HepG2 (cell line): ENCODE results near the gene SRCAP. TPM values are rescaled to one million over a fixed set of nuclear protein-coding genes. Genes with fewer than 3 reads are reported as not detected.

ENCODE experiments used
- CEBPG ChIP-seq: IDR thresholded peaks from 2 replicates; pipeline ENCODE4 v1.6.1; 2016
- CEBPZ ChIP-seq: IDR thresholded peaks from 2 replicates; pipeline ENCODE4 v1.6.1; 2012; ENCODE audit warnings: low read length, improper control_type of control experiment
- ELF4 ChIP-seq: sonication (generic); formaldehyde crosslinking; IDR thresholded peaks from 2 replicates; pipeline ENCODE4 v1.5.0; 2020; ENCODE audit warnings: missing genetic modification reagents, mild to moderate bottlenecking, moderate library complexity, borderline replicate concordance
- MZF1 ChIP-seq: sonication (generic); formaldehyde crosslinking; IDR thresholded peaks from 2 replicates; pipeline ENCODE4 v1.8.1; 2023; ENCODE audit warnings: mild to moderate bottlenecking, missing genetic modification reagents, borderline replicate concordance
- NR2F6 ChIP-seq, 2 experiments: IDR thresholded peaks; 2 replicates each; pipeline ENCODE4 v1.6.1; 2016; ENCODE audit warnings: antibody characterized with exemption in 1 of 2, mild to moderate bottlenecking in 1 of 2
- POLR2AphosphoS2 ChIP-seq: IDR thresholded peaks from 2 replicates; pipeline ENCODE4 v1.6.1; 2011; ENCODE audit warnings: low read depth, low read length, improper control_type of control experiment
- RBM22 ChIP-seq: fragments of 200-400 bp; formaldehyde crosslinking; optimal IDR thresholded peaks from 2 replicates; pipeline ENCODE3; 2017; ENCODE audit warnings: mild to moderate bottlenecking, low read length, moderate library complexity
- RELA ChIP-seq: sonication (generic); formaldehyde crosslinking; IDR thresholded peaks from 2 replicates; pipeline ENCODE4 v1.4.0; 2020; ENCODE audit warnings: missing genetic modification reagents
- REXO4 ChIP-seq: sonication (generic); formaldehyde crosslinking; IDR thresholded peaks from 2 replicates; pipeline ENCODE4 v1.8.0; 2022; ENCODE audit warnings: missing genetic modification reagents, mild to moderate bottlenecking, borderline replicate concordance
- SAFB2 ChIP-seq: sonication (generic); formaldehyde crosslinking; IDR thresholded peaks from 2 replicates; pipeline ENCODE4 v1.5.1; 2020; ENCODE audit warnings: missing genetic modification reagents, low read depth, mild to moderate bottlenecking, borderline replicate concordance
- STAT5B ChIP-seq: sonication (generic); formaldehyde crosslinking; IDR thresholded peaks from 2 replicates; pipeline ENCODE4 v1.4.0; 2020; ENCODE audit warnings: missing genetic modification reagents
- WIZ ChIP-seq: sonication (generic); formaldehyde crosslinking; IDR thresholded peaks from 2 replicates; pipeline ENCODE4 v1.5.1; 2020; ENCODE audit warnings: mild to moderate bottlenecking, missing genetic modification reagents
- ZBTB10 ChIP-seq: sonication (generic); formaldehyde crosslinking; IDR thresholded peaks from 2 replicates; pipeline ENCODE4 v1.4.0; 2020; ENCODE audit warnings: missing genetic modification reagents, borderline replicate concordance
- ZBTB37 ChIP-seq: sonication (generic); formaldehyde crosslinking; IDR thresholded peaks from 2 replicates; pipeline ENCODE4 v1.4.0; 2020; ENCODE audit warnings: mild to moderate bottlenecking, missing genetic modification reagents
- ZEB1 ChIP-seq: IDR thresholded peaks from 2 replicates; pipeline ENCODE4 v1.6.1; 2012; ENCODE audit warnings: mild to moderate bottlenecking, low read depth, inconsistent platforms; ENCODE audit not compliant: insufficient replicate concordance
- ZFYVE20 ChIP-seq: sonication (generic); formaldehyde crosslinking; IDR thresholded peaks from 2 replicates; pipeline ENCODE4 v1.8.0; 2023; ENCODE audit warnings: low read depth, mild to moderate bottlenecking, moderate library complexity, missing genetic modification reagents, borderline replicate concordance
- ZNF441 ChIP-seq: sonication (generic); formaldehyde crosslinking; IDR thresholded peaks from 2 replicates; pipeline ENCODE4 v1.7.0; 2021; ENCODE audit warnings: missing genetic modification reagents, borderline replicate concordance
- ZNF597 ChIP-seq: sonication (generic); formaldehyde crosslinking; IDR thresholded peaks from 2 replicates; pipeline ENCODE4 v1.5.0; 2020; ENCODE audit warnings: missing genetic modification reagents
- ZNF644 ChIP-seq: IDR thresholded peaks from 2 replicates; pipeline ENCODE4 v1.6.1; 2016; ENCODE audit warnings: low read depth
- ZNF674 ChIP-seq: sonication (generic); formaldehyde crosslinking; IDR thresholded peaks from 2 replicates; pipeline ENCODE4 v1.5.0; 2020; ENCODE audit warnings: low read depth, mild to moderate bottlenecking, missing genetic modification reagents
- polyA plus RNA-seq, 8 experiments: library from polyadenylated mRNA; depleted of rRNA in 3 of 8; stranded (reverse) in 7 of 8; unstranded in 1 of 8; fragments of >200 nt; fragmentation: Illumina TruSeq in 4 of 8; extraction: Trizol in 4 of 8; gene quantifications; 2 replicates each; pipeline versions ENCODE4 v1.2.1 to v1.2.3, GENCODE V29; 2011 to 2016; ENCODE audit warnings: low read depth in 4 of 8, missing spikeins in 1 of 8, mixed read lengths in 1 of 8; ENCODE audit not compliant: insufficient read depth in 1 of 8
- total RNA-seq, 5 experiments: library from RNA; depleted of rRNA; stranded (reverse); fragments of >200 nt; fragmentation: Illumina TruSeq; extraction: Trizol; gene quantifications; 2 replicates each; pipeline ENCODE4 v1.2.3, GENCODE V29; 2016; ENCODE audit warnings: low read depth in 1 of 5

The SRCAP gene
- total and polyA plus RNA-seq, 2 of the 13 experiments (the other 11 are each of a cell fraction or from before 2014, with no cell fraction given): 4.9 to 9.0 TPM

GRCh38 chr16:30775392-30776188, 76.6 kb downstream of the SRCAP start (continued):
- TF ChIP-seq ZBTB37 (CRISPR knock-in tag) (no peak), MZF1 (CRISPR knock-in tag) (no peak), ZFYVE20 (CRISPR knock-in tag) (peak; percentile 88; the same call in 1 of the 2 replicates), ZNF674 (CRISPR knock-in tag) (peak; percentile 55; the same call in 1 of the 2 replicates), ZBTB10 (CRISPR knock-in tag) (no peak; the same call in none of the 2 replicates), STAT5B (CRISPR knock-in tag) (peak; percentile 44; the same call in 1 of the 2 replicates), ELF4 (CRISPR knock-in tag) (0 out of 2 replicates have a peak, but pooled peaks have one; percentile 30), ZEB1 (peak; percentile 58), POLR2AphosphoS2 (no peak; the same call in none of the 2 replicates), RBM22 (peak; percentile 95), WIZ (CRISPR knock-in tag) (peak; percentile 93), ZNF441 (0 out of 2 replicates have a peak, but pooled peaks have one; percentile 80), CEBPZ (no peak), SAFB2 (CRISPR knock-in tag) (peak; percentile 100), ZNF644 (CRISPR knock-in tag) (no peak), NR2F6 (IDR thresholded peaks at IDR 0.05) (no peak), NR2F6 (CRISPR knock-in tag; IDR thresholded peaks at IDR 0.05) (peak; percentile 64; the same call in 1 of the 2 replicates), RELA (CRISPR knock-in tag) (no peak; the same call in none of the 2 replicates), CEBPG (CRISPR knock-in tag) (peak; percentile 96), ZNF597 (CRISPR knock-in tag) (0 out of 2 replicates have a peak, but pooled peaks have one; percentile 89), REXO4 (CRISPR knock-in tag) (peak; percentile 79; the same call in 1 of the 2 replicates)
